Neural cell (in vitro differentiated cells): ENCODE measurements around the gene S100Z. TPM values are rescaled to one million over a fixed set of nuclear protein-coding genes. Genes with fewer than 3 reads are reported as not detected.

Source experiments
- H2AFZ ChIP-seq: fragments of 200-600, 300-800 bp; sonication (generic), shearing (Covaris generic); 2 replicates; pipeline ENCODE4 v1.6.0; 2014; ENCODE audit warnings: low read depth, mild to moderate bottlenecking, antibody characterized with exemption, low read length, moderate library complexity
- H3F3A ChIP-seq: fragments of 200-600 bp; shearing (Covaris generic); 2 replicates; pipeline ENCODE4 v1.6.1; 2016; ENCODE audit warnings: mild to moderate bottlenecking, moderate library complexity, mixed read lengths, antibody characterized with exemption, low read length; ENCODE audit not compliant: insufficient read depth, poor library complexity, severe bottlenecking
- H3K27ac ChIP-seq: fragments of 200-600, 300-800 bp; sonication (generic), shearing (Covaris generic); 2 replicates; pipeline ENCODE4 v1.5.1; 2014; ENCODE audit warnings: mild to moderate bottlenecking, low read length, moderate library complexity
- H3K27me3 ChIP-seq: fragments of 300-800, 200-600 bp; sonication (generic), shearing (Covaris generic); 2 replicates; pipeline ENCODE4 v1.6.0; 2014; ENCODE audit warnings: mild to moderate bottlenecking, low read depth, low read length, moderate library complexity; ENCODE audit not compliant: insufficient read depth
- H3K36me3 ChIP-seq: fragments of 300-800, 200-600 bp; sonication (generic), shearing (Covaris generic); 2 replicates; pipeline ENCODE4 v1.5.1; 2014; ENCODE audit warnings: mild to moderate bottlenecking, antibody characterized with exemption, low read length, moderate library complexity; ENCODE audit not compliant: insufficient read depth
- H3K4me2 ChIP-seq: fragments of 300-800, 200-600 bp; sonication (generic), shearing (Covaris generic); 2 replicates; pipeline ENCODE4 v1.6.0; 2014; ENCODE audit warnings: mild to moderate bottlenecking, low read length
- H3K4me3 ChIP-seq: fragments of 300-800, 200-600 bp; sonication (generic), shearing (Covaris generic); 2 replicates; pipeline ENCODE4 v1.5.1; 2014; ENCODE audit warnings: mild to moderate bottlenecking, low read length, moderate library complexity
- H3K79me2 ChIP-seq: fragments of 200-600 bp; shearing (Covaris generic); replicated peaks from 2 replicates; pipeline ENCODE4 v1.6.0; 2014; ENCODE audit warnings: mild to moderate bottlenecking, low read length, moderate library complexity; ENCODE audit not compliant: insufficient read depth
- H3K9ac ChIP-seq: fragments of 300-800, 200-600 bp; sonication (generic), shearing (Covaris generic); 2 replicates; pipeline ENCODE4 v1.6.1; 2016; ENCODE audit warnings: mild to moderate bottlenecking, low read length, mixed read lengths
- H3K9me2 ChIP-seq: fragments of 200-600 bp; shearing (Covaris generic); 2 replicates; pipeline ENCODE4 v1.6.1; 2016; ENCODE audit warnings: mild to moderate bottlenecking, low read length, mixed read lengths; ENCODE audit not compliant: insufficient read depth
- H3K9me3 ChIP-seq: fragments of 200-600, 300-800 bp; sonication (generic), shearing (Covaris generic); 2 replicates; pipeline ENCODE4 v1.6.1; 2016; ENCODE audit warnings: mild to moderate bottlenecking, mixed run types, low read length, moderate library complexity, mixed read lengths
- H4K20me1 ChIP-seq: fragments of 200-600 bp; shearing (Covaris generic); 2 replicates; pipeline ENCODE4 v1.6.1; 2016; ENCODE audit warnings: mild to moderate bottlenecking, mixed run types; ENCODE audit not compliant: insufficient read depth
- EP300 ChIP-seq: fragments of 450-650 bp; conservative IDR thresholded peaks from 2 replicates; pipeline ENCODE4 v1.6.1; 2014; ENCODE audit warnings: antibody characterized with exemption, mild to moderate bottlenecking, moderate library complexity; ENCODE audit not compliant: poor library complexity, severe bottlenecking
- EZH2 ChIP-seq: fragments of 200-600, 300-800 bp; shearing (Covaris generic), sonication (generic); IDR thresholded peaks from 2 replicates; pipeline ENCODE4 v1.6.1; 2014; ENCODE audit warnings: antibody characterized with exemption, low read length, borderline replicate concordance, mild to moderate bottlenecking; ENCODE audit not compliant: insufficient read depth, poor library complexity, severe bottlenecking
- MXI1 ChIP-seq: fragments of 450-650 bp; conservative IDR thresholded peaks from 2 replicates; pipeline ENCODE4 v1.6.1; 2014; ENCODE audit warnings: antibody characterized with exemption, mild to moderate bottlenecking; ENCODE audit not compliant: poor library complexity, severe bottlenecking
- POLR2AphosphoS5 ChIP-seq: IDR thresholded peaks from 2 replicates; pipeline ENCODE4 v1.6.1; 2012
- RAD21 ChIP-seq: fragments of 450-650 bp; conservative IDR thresholded peaks from 2 replicates; pipeline ENCODE4 v1.6.1; 2014; ENCODE audit warnings: antibody characterized with exemption, mild to moderate bottlenecking, moderate library complexity
- SMC3 ChIP-seq: fragments of 450-650 bp; conservative IDR thresholded peaks from 2 replicates; pipeline ENCODE4 v1.6.1; 2014; ENCODE audit warnings: antibody characterized with exemption, mild to moderate bottlenecking, moderate library complexity; ENCODE audit not compliant: poor library complexity
- TAF1 ChIP-seq: IDR thresholded peaks from 2 replicates; pipeline ENCODE4 v1.6.1; 2012; ENCODE audit warnings: low read depth
- polyA plus RNA-seq: library from polyadenylated mRNA; depleted of rRNA; stranded (reverse); fragments of >200 nt; gene quantifications from 2 replicates; pipeline ENCODE4 v1.2.3, GENCODE V29; 2014
- TF ChIP-seq, protein P1 (sequence below): IDR thresholded peaks from 2 replicates; pipeline ENCODE4 v1.6.1; 2012; ENCODE audit warnings: borderline replicate concordance
- TF ChIP-seq, protein P2 (sequence below): fragments of 450-650 bp; IDR thresholded peaks from 2 replicates; pipeline ENCODE4 v1.5.1; 2014; ENCODE audit warnings: antibody characterized with exemption, mild to moderate bottlenecking, moderate library complexity; ENCODE audit not compliant: poor library complexity, severe bottlenecking

Gene S100Z
- polyA plus RNA-seq, 1 donor from 2014 or later: not detected

DNA sequence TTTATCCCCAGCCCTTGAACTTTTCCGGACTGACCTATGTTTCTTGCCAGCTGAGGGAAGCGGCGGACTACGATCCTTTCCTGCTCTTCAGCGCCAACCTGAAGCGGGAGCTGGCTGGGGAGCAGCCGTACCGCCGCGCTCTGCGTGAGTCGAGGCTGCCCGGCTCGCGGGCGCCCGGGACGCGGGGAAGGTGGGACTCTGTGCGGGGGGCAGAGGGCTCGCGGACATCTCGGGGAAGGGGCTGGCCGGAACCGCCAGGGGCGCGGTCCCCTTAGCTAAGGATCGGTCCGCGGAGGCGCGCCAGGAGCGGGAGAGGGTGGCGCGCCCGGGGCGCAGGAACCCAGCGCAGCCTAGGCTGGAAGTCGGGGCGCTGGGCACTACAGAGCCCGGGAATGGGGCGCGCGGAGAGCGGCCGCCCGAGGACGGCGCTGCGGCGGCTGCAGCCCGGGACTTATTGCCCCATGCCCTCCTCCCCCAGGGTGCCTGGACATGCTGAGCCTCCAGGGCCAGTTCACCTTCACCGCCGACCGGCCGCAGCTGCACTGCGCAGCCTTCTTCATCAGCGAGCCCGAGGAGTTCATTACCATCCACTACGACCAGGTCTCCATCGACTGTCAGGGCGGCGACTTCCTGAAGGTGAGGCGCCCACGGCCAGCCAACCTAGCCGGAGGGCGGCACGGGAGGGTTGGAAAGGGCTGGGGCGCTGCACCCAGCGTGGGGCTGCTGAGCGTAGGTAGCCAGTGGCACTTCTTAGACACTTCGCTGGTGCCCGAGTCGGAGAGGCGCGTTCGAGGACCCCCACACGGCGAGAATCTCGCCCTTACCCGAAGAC is 104.0 kb downstream of the S100Z start:
- peak overlapping the region; percentile 83 for H3K4me3 ChIP-seq
- peak overlapping the region; percentile 51 for H3K9ac ChIP-seq
- H3K4me2 ChIP-seq: peak overlapping the region; percentile 63
- peaks cover 44% of the 10 kb centered on the region for H3K27me3 ChIP-seq
- no peaks in the 10 kb centered on the region for H3K9me2 ChIP-seq
- no peaks in the 10 kb centered on the region for H3K79me2 ChIP-seq
- no peaks in the 10 kb centered on the region for H3K9me3 ChIP-seq
- no peaks in the 10 kb centered on the region for H4K20me1 ChIP-seq
- no peak overlapping the region for H3K27ac ChIP-seq
- no peaks in the 10 kb centered on the region for H3F3A ChIP-seq
- no peaks in the 10 kb centered on the region for H3K36me3 ChIP-seq
- H2AFZ ChIP-seq: no peak overlapping the region
- TF ChIP-seq SMC3: peak; percentile 10
- TF ChIP-seq POLR2AphosphoS5: no peak
- TF ChIP-seq, protein P1, sequence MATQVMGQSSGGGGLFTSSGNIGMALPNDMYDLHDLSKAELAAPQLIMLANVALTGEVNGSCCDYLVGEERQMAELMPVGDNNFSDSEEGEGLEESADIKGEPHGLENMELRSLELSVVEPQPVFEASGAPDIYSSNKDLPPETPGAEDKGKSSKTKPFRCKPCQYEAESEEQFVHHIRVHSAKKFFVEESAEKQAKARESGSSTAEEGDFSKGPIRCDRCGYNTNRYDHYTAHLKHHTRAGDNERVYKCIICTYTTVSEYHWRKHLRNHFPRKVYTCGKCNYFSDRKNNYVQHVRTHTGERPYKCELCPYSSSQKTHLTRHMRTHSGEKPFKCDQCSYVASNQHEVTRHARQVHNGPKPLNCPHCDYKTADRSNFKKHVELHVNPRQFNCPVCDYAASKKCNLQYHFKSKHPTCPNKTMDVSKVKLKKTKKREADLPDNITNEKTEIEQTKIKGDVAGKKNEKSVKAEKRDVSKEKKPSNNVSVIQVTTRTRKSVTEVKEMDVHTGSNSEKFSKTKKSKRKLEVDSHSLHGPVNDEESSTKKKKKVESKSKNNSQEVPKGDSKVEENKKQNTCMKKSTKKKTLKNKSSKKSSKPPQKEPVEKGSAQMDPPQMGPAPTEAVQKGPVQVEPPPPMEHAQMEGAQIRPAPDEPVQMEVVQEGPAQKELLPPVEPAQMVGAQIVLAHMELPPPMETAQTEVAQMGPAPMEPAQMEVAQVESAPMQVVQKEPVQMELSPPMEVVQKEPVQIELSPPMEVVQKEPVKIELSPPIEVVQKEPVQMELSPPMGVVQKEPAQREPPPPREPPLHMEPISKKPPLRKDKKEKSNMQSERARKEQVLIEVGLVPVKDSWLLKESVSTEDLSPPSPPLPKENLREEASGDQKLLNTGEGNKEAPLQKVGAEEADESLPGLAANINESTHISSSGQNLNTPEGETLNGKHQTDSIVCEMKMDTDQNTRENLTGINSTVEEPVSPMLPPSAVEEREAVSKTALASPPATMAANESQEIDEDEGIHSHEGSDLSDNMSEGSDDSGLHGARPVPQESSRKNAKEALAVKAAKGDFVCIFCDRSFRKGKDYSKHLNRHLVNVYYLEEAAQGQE: no peak
- no peak for TF ChIP-seq RAD21

DNA sequence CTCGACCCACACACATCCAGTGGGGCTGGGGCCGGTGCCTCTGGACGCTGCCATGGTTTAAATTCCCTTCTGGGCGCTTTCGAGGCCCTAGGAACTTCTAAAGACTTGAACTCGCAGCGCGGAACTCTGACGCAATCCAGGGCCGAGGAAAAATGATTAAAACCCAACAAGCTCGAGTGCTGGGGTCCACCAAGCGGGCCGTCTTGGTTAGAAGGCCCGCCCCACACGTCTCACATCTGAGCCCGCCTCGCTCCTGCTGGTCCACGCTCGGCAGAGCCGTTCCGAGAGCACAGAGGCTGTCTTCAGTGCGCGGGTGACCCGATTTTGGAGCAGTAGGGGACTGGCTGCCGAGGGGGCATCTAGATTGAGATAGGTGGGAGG is 104.6 kb downstream of the S100Z start:
- Histone ChIP-seq H3K9me2 (no peaks in the 10 kb centered on the region), H3K27ac (no peak overlapping the region), H2AFZ (no peak overlapping the region), H3K79me2 (no peaks in the 10 kb centered on the region), H3K36me3 (no peaks in the 10 kb centered on the region), H3K4me2 (peak overlapping the region; percentile 63), H3K27me3 (peaks cover 44% of the 10 kb centered on the region), H4K20me1 (no peaks in the 10 kb centered on the region), H3K4me3 (peak overlapping the region; percentile 83), H3K9me3 (no peaks in the 10 kb centered on the region), H3F3A (no peaks in the 10 kb centered on the region), H3K9ac (no peak overlapping the region)
- TF ChIP-seq, protein P1: no peak
- TF ChIP-seq EP300 (no peak), RAD21 (no peak), POLR2AphosphoS5 (no peak), SMC3 (no peak), MXI1 (no peak), TAF1 (no peak), EZH2 (no peak)
- TF ChIP-seq, protein P2, sequence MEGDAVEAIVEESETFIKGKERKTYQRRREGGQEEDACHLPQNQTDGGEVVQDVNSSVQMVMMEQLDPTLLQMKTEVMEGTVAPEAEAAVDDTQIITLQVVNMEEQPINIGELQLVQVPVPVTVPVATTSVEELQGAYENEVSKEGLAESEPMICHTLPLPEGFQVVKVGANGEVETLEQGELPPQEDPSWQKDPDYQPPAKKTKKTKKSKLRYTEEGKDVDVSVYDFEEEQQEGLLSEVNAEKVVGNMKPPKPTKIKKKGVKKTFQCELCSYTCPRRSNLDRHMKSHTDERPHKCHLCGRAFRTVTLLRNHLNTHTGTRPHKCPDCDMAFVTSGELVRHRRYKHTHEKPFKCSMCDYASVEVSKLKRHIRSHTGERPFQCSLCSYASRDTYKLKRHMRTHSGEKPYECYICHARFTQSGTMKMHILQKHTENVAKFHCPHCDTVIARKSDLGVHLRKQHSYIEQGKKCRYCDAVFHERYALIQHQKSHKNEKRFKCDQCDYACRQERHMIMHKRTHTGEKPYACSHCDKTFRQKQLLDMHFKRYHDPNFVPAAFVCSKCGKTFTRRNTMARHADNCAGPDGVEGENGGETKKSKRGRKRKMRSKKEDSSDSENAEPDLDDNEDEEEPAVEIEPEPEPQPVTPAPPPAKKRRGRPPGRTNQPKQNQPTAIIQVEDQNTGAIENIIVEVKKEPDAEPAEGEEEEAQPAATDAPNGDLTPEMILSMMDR: no peak
